ENCODE data around the gene PCDHGA12.
"Not testable (repeated sequence)": the region's sequence is repeated elsewhere in the genome, so short reads cannot be mapped to it uniquely, and the experiment has no call there.

GRCh38 chr5:141432726-141433125 lies 2.4 kb downstream of the PCDHGA12 start:
- TF ChIP-seq POLR2A (IDR thresholded peaks at IDR 0.05); CTCF (IDR thresholded peaks at IDR 0.05 in 8 of 11, conservative IDR thresholded peaks at IDR 0.05 in 3 of 11): not testable (repeated sequence)
